OCI-LY1 (cell line): Measurements from ENCODE around the gene DCP1B.

Experiments
- CTCF ChIP-seq: fragments of 200-600 bp; sonication (generic), shearing (Covaris generic); IDR thresholded peaks from 2 replicates; pipeline ENCODE4 v1.5.1; 2017; ENCODE audit warnings: mild to moderate bottlenecking, antibody characterized with exemption, low read length, moderate library complexity, mixed read lengths
- EZH2 ChIP-seq: fragments of 200-600 bp; sonication (generic), shearing (Covaris generic); IDR thresholded peaks from 2 replicates; pipeline ENCODE4 v1.8.0; 2017; ENCODE audit warnings: borderline replicate concordance, mixed run types, mild to moderate bottlenecking, antibody characterized with exemption, low read length, moderate library complexity, mixed read lengths

- no peak for TF ChIP-seq CTCF
- no peak for TF ChIP-seq EZH2
Observed at GRCh38 chr12:1919284-1919683, 85.0 kb downstream of the DCP1B start.
